ENCODE data around the gene CAPN15.

The CAPN15 gene

DNA sequence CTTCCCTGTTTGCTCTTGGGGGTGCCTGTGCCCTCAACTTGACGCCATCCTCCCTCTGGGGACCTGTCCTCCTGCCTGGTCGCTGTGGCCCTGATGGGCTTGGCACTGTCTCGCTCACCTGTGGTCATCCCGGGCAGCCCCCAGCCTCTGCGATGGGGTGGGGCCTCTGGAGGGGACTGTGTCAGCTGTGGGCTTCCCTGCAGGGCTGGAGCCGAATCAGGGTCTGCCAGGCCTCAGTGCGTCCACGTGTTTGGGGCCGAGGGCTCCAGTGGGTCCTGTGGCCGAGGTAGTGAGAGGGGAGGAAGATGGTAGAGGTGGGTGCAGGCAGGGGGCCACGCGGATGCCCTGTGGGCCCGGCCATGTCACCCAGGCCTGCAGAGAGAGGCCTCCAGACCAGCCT, 50.3 kb downstream of the CAPN15 start:
- DNase-seq (ENCODE audit: low spot score): no peak

DNA sequence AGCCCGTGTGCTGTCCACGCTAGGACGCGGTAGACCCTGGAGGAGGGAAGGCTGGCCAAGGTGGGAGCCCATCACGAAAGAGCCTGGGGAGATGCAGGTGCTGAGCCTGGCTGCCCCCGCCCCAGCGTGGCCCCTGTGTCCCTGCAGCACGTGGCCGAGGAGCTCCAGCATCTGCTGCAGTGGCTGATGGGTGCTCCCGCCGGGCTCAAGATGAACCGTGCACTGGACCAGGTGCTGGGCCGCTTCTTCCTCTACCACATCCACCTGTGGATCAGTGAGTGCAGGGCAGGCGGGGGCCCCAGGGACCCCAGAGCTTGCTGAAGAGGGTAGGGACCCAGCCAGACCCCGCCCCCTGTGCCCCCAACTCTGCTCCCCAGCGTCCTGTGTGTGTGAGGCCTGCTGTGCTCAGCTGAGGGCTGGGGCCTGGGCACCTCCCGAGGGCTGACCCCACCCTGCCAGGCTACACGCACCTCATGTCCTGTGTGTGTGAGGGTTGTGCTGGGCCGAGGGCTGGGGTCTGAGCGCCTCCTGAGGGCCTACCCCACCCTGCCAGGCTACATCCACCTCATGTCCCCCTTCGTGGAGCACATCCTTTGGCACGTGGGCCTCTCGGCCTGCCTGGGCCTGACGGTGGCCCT, 50.8 kb downstream of the CAPN15 start:
- no peak for DNase-seq (ENCODE audit: low spot score)

DNA sequence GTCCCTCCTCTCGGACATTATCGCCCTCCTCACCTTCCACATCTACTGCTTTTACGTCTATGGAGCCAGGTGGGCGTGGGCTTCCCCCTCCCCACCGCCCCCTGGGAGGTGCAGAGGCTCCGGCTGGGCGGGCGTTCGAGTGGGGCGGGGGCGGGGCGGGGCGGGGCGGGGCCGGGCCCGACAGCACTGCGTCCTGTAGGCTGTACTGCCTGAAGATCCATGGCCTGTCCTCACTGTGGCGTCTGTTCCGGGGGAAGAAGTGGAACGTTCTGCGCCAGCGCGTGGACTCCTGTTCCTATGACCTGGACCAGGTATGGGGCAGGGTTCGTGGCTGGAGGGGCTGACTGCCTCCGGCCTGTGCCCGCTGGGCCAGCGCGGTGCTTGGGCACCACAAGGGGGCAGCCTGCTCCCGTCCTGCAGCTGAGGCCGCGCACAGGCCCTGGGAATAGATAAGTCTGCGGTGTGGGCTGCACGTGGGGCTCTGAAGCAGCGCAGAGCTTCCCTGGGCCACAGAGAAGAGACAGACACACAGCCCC, 51.4 kb downstream of the CAPN15 start:
- DNase-seq (ENCODE audit: low spot score): peak; percentile 79

DNA sequence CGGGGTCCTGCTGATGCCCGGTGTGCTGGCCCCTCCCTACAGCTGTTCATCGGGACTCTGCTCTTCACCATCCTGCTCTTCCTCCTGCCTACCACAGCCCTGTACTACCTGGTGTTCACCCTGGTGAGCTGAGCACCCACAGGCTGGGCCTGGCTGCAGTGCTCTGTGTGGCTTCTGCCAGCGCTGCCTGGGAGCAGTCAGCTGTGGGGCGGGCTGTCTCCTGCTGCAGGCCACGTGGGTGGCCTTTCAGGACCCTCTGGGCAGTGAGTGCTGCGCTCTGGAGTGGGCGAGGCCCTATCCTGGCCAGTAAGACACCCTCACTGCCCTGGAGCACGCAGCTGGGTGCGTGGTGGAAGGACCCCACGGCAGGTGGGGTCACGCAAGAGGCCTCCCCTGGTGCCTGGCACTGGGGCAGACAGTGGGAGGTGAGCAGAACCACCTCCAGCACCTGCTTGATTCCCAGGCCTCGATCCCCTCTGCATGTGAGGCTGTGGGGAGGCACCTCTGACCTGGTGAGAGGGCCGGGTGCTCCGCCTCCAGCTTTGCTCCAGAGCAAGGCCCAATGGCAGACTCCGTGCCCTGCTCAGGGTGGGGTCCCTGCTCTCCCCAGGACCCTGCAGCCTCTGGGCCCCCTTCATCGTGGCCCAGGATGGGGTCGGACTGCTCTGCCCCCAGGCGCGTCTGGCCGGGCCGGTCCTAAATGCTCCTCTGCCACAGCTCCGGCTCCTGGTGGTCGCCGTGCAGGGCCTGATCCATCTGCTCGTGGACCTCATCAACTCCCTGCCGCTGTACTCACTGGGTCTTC, 52.8 kb downstream of the CAPN15 start:
- DNase-seq (ENCODE audit: low spot score): no peak

DNA sequence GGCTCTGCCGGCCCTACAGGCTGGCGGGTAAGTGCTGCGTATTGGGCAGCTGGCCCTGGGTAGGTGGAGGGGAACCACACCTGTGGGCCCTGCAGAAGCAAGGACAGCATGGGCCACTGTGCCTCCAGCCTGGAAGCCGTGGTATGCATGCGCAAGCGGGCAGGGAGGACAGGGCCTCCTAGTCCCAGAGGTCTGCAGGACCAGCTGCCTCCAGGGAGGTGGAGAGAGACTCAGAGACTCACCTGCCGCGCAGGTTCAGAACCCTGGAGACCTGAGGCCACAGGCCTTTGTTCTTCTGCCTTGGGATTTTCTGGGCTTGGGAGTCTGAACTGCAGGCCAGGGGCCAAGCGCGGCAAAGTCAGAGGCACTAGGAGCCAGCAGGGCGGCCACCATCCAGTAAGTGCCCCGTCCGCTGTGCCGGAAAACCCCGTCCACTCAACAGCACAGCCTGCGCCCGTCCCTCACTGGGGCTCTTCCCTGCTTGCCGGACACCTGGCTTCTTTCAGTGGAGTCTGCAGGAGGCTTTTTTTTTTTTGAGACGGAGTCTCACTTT, 53.5 kb downstream of the CAPN15 start:
- DNase-seq (ENCODE audit: low spot score): no peak

DNA sequence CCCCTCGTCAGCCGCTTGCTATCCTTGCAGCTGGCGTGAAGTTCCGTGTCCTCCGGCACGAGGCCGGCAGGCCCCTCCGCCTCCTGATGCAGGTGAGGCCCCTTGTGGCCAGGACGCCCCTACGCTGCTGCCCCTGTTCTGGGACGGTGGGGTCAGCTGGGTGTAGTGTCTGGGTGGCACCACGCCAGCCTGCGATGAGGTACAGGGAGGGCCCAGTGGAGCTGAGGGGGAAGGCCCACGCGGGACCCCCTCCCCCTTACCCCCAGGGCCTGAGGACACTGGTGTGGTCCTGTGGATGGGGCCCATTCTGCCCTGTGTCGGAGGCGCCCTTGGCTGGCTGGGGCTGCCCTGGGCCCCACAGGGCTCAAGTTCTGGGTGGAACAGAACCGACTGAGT, 54.7 kb downstream of the CAPN15 start:
- no peak for DNase-seq (ENCODE audit: low spot score)

DNA sequence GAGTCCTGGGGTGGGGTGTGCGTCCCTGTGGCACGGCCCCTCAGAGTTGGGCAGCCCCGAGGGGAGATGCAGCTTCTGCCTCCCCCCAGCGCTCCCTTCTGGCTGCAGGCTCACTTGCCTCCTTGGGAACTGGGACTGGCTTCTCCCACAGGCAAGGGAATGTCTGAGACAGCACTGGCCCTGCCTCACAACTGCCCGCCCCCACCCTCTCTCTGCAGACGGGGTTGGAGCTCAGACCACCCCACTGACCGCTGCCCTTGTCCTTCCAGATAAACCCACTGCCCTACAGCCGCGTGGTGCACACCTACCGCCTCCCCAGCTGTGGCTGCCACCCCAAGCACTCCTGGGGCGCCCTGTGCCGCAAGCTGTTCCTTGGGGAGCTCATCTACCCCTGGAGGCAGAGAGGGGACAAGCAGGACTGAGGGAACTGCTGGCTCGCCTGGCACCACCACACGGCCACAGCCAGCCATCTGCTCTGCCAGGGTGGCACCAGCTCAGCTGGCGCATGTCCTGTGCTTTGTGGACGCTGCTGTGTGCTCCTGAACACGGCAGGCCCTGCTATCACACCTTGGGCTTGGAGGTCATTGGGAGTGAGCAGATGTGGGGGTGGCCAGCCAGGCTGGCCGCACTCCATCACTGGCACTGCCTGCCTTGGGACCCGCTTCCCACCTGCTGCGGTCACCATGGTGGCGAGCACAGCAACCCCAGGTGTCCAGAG, 55.3 kb downstream of the CAPN15 start:
- peak; percentile 8 for DNase-seq (ENCODE audit: low spot score)

DNA sequence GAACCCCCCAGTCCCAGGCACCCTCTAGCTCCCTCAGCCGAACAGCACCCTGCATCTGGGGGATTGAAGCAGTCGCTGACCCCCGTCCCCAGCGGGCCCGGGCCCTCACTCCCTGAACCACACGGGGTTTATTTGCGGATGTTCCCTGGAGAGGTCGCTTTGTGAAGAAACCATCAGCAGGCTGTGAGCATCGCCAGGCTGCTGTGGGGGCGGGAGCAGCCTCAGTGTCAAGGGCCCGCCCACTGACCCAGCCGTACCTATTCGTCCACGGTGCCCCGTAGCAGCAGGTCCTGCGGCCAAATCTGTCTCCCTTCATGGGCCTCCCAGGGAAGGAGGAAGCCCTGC, 55.9 kb downstream of the CAPN15 start:
- peak; percentile 38 for DNase-seq (ENCODE audit: low spot score)

DNA sequence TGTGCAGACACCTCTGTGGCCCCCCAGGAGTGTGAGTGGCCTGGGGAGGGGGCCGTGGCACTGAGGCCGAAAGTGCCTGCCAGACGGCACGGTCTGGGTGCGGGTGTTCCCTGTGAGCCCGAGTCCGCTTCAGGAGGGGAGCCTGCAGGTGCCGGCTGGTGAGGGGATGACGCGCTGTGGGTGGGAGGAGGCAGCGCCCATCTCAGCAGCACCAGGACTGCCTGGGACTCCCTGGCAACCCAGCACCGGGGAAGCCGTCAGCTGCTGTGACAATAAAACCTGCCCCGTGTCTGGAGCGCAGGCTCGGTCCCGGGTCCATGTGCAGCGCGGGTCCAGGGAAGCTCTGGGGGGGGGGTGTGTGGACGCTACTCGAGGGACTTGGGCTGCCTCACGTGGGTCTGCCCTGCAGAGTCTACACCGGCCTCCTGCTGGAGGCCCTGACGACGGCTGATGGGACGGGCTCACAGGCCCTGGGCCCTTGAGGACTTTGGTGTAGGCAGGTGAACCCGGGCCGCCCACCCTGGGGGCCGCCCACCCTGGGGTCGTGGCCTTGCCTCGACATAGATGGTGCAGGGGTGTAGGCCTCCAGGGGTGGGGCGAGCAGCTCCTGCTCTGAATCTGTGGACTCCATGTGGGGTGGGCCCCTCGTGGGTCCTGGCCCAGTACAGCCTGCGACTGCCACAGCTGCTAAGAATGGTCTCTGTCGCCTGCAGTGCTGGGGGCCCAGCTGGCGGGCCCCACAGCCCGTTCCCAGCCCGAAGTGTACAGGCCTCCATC, 56.5 kb downstream of the CAPN15 start:
- peak; percentile 44 for DNase-seq (ENCODE audit: low spot score)

DNA sequence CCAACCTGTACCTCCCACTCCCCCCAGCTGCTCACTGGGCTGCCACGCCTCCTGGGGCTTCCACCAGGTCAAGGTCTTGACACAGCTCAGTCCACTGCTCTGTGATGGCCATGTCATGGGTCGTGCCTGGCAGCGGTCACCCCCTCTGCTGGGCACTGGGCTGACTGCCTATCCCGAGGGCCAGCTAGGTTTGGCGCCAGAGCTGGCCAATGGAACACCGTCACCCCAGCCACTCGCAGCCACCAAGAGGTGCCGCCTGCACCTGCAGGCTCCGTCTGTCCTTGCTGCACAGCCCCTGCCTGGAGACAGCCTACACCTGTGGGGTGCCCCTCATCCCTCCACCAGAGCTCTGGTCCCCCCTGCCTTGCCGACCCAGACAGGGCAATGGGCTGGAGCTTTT, 57.8 kb downstream of the CAPN15 start:
- peak; percentile 42 for DNase-seq (ENCODE audit: low spot score)

DNA sequence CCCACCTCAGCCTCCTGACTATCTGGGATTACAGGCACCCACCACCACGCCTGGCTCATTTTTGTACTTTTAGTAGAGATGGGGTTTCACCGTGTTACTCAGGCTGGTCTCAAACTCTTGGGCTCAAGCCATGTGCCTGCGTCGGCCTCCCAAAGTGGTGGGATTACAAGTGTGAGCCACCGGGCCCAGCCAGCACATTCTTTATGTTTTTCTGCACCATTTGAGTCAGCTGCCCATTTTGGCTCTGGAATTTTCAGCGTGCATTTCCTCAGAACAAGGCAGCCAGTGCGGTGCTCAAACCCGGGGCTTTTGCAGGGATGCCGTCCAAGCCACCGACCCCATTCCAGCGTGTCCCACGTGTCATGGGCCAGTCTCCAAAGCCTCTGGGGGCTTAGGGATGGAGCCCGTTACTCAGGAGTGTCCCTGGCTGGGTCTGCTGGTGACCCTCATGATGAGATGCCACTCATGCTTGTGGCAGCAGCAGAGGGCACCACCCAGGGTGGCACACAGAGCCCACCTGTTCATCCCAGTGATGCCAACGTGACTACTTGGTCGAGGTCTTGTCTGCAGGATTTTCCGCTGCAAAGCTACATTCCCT, 58.6 kb downstream of the CAPN15 start:
- peak; percentile 15 for DNase-seq (ENCODE audit: low spot score)

DNA sequence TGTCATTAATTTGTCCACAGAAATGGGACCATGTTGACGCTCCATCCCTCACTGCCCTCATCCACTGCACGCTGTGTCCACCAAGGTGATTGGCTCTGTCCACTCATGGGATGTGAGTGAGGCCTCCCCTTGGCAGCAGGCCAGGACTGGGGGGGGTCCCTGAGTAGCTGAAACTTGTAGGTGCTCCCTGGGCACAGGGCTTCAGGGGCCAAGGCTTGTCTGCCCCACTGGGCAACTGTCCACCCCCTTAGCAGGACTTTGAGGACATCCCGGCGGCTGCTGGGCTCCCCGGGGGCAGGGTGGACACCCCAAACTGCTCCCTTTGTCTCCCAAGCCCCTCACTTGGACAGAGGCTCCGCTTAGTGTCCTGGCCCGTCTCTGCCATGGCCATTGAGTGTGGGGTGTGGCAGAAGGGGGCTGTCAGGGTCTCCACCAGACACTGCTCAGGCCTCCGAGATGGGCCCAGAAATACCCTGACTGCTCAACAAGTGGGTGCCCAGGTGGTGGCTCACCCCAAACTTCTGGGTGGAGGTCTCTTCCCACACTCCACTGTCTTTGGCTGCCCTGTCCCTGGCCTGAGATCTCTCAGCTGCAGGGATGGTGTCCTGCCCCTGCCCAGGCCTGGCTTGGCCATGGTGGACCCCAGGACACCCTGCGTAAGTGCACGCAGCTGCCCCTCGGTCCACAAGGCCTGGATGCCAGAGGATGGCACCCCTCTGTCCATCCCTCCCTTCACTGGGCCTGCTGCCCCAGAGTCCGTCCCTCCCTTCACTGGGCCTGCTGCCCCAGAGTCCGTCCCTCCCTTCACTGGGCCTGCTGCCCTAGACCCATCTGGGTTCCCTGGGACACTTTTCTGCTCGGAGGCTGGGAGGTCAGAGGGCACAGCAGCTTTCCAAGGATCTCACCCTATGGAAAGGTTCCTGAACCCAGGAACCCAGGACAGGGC, 59.4 kb downstream of the CAPN15 start:
- peak; percentile 23 for DNase-seq (ENCODE audit: low spot score)

DNA sequence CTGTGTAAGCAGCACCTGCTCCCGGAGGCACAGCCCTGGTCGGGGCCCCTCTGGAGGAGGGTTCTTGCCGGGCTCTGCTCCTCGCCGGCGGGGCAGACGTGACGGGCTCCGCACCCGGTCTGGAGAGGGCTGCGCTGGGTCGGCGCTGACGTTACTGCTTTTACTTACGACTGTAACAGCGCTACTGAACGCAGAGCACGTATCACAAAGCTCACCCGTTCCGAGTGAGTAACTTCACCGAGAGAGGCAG, 61.1 kb downstream of the CAPN15 start:
- DNase-seq (ENCODE audit: low spot score): peak; percentile 50

DNA sequence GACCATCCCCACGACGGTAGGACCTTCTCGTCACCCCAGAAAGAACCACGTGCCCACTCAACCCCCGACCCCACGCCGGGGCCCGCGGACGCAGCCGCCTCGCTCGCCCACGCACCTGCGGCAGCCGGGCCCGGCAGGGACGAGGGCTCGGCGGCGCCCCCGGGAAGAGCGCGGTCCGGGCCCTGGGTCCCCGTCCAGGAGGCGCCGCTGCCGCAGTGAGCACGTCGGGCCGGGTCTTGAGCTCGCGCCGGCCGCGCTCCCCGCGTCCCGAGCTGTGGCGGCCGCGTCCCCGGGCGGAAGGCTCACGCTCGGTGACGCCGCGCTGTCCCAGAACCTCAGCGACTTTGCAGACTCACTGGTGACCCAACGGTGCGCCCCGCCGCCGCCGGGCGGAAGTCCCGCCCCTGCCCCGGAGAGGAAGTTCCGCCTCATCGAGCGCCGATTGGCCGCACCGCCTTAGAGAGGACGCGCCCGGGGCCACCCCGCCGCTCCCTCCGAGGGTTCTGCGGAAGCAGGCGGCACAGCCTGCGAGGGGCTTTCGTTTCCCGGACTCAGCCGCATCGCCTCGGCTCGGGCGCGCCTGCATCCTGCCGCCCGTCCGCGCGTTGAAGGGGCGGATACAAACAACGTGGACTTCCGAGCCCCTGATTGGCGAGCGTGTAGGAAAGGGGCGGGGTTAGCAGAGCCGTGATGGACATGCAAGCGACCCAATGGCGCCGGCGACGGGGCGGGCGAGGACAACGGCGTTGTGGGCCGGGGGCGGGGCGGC, 61.6 kb downstream of the CAPN15 start:
- DNase-seq (ENCODE audit: low spot score): peak; percentile 97

DNA sequence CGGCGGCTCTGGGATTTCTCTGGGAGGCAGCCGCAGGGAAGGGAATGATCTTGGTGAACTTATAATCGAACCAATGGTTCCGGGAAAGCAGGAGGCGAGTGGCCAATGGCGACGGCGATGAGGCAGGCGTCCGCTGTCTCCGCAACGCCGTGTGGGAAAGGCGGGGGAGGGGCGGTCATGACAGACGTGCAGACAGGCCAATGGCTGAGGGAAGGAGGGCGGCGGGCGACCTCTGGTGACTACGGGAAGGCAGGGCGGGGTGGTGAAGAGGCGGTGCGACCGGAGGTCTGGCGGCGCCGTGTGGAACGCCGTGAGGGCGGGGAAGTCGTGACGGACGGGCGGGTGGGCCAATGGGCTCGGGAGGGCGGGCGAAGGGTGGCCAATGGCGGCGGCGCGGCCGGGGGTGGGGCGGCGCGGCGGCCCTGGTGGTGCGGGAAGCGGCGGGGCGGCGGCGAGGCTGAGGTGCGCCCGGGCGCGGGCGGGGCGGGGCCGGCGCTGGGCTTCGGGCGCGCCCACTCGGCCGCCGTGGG, 62.2 kb downstream of the CAPN15 start, which contains the start of gene RAB40C:
Gene RAB40C, plus strand, starts transcription at position 409 of the 530 bp plus-strand sequence. CDS start 226 bp downstream, outside the sequence.
- peak; percentile 97 for DNase-seq (ENCODE audit: low spot score)

DNA sequence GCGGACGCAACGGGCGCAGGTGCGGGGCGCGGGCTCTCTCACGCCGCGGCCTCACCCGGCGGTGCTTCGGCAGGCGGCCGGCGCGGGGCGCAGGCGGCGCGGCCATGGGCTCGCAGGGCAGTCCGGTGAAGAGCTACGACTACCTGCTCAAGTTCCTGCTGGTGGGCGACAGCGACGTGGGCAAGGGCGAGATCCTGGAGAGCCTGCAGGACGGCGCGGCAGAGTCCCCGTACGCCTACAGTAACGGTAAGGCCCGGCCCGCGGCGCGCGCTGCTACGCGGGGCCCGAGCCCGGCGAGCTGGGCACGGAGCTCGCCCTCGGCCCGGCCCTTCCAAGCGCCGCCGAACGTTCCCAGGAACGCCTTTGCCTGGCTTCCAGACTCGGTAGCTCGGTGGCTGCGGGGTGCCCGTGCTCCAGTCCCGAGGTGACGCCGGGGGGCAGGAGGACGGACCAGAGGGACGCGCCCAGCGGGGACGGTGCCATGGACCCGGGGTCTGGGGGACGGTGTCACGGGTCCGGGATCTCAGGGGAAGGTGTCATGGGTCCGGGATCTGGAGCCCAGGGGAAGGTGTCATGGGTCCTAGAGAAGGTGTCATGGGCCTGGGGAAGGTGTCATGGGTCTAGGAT, 62.8 kb downstream of the CAPN15 start:
- no peak for DNase-seq (ENCODE audit: low spot score)

DNA sequence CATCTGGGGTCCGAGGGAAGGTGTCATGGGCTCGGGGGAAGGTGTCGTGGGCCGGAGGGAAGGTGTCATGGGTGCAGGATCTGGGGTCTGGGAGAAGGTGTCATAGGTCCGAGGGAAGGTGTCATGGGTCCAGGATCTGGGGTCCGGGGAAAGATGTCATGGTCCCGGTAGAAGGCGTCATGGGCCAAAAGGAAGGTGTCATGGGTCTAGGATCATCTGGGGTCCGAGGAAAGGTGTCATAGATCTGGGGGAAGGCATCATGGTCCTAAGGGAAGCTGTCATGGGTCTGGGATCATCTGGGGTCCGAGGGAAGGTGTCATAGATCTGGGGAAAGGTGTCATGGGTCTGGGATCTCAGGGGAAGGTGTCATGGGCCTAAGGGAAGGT, 63.3 kb downstream of the CAPN15 start:
- DNase-seq (ENCODE audit: low spot score): peak; percentile 24

DNA sequence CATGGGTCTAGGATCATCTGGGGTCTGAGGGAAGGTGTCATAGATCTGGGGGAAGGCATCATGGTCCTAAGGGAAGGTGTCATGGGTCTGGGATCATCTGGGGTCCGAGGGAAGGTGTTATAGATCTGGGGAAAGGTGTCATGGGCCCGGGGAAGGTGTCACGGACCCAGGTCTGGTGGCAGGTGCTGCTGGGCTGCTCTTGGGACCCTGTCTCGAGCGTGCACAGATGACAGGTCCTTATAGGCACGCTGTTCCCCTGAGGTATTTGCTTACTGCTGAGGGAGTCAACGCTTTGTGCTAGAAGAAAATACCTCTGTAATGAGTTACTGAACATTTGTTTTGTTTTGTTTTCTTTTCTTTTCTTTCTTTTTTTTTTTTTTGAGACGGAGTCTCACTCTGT, 63.7 kb downstream of the CAPN15 start:
- DNase-seq (ENCODE audit: low spot score): no peak
